DND-41 (cell line): ENCODE results near the gene SH2B3.

Experiments used
- EZH2 ChIP-seq: IDR thresholded peaks from 3 replicates; pipeline ENCODE4 v1.6.1; 2012; ENCODE audit warnings: borderline replicate concordance, low read depth, mild to moderate bottlenecking, moderate library complexity, low read length, inconsistent platforms; ENCODE audit not compliant: severe bottlenecking
- TF ChIP-seq, protein P1 (sequence below): IDR thresholded peaks from 2 replicates; pipeline ENCODE4 v1.5.1; 2012; ENCODE audit warnings: borderline replicate concordance, low read length, moderate library complexity, mild to moderate bottlenecking; ENCODE audit not compliant: poor library complexity, severe bottlenecking; ENCODE audit errors: extremely low read depth

DNA sequence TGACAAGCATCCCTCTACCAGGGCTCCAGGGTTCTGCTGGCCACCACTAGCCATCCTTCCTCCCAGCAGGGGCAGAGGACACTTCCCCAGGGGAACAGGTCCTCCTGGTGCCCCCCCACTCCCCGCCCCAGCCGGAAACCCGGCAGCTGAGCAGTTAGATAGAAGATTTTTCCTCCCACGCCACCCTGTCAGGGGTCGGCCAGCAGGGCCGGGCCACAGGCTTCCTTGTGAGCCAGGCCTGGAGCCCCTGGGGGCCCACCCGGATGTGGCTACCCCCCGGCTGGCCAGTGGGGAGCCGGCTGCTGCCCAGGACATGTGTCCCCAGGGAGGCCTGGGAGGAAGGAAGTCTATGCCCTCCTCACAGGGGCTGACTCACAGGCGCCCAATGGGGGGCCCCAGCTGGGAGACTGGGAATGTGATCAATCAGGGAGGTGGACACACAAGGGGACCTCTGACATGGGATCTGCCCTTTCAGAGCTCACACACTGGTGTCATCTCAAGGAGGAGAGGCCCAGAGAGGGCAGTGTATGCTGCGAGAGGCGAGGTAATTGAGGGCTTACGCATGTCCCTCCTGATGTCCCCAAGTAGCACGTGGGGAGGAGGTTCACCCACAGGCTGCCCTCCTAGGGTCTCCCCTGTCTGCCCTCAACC lies 4.2 kb downstream of the SH2B3 start:
- TF ChIP-seq, protein P1, sequence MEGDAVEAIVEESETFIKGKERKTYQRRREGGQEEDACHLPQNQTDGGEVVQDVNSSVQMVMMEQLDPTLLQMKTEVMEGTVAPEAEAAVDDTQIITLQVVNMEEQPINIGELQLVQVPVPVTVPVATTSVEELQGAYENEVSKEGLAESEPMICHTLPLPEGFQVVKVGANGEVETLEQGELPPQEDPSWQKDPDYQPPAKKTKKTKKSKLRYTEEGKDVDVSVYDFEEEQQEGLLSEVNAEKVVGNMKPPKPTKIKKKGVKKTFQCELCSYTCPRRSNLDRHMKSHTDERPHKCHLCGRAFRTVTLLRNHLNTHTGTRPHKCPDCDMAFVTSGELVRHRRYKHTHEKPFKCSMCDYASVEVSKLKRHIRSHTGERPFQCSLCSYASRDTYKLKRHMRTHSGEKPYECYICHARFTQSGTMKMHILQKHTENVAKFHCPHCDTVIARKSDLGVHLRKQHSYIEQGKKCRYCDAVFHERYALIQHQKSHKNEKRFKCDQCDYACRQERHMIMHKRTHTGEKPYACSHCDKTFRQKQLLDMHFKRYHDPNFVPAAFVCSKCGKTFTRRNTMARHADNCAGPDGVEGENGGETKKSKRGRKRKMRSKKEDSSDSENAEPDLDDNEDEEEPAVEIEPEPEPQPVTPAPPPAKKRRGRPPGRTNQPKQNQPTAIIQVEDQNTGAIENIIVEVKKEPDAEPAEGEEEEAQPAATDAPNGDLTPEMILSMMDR: no peak
- TF ChIP-seq EZH2: no peak
